Stomach (tissue), 9 donors: ENCODE results near the gene CCDC181. TPM values are rescaled to one million over a fixed set of nuclear protein-coding genes. Genes with fewer than 3 reads are reported as not detected.
"Not testable (repeated sequence)": the region's sequence is repeated elsewhere in the genome, so short reads cannot be mapped to it uniquely, and the experiment has no call there.

ENCODE experiments used
- DNase-seq, 2 donors: peaks; one replicate each; pipeline versions ENCODE4 v3.0.0 to v3.0.0-alpha.2; 2013 to 2019
- H3K27ac ChIP-seq, 5 donors: fragments of 200-600 bp in 4 of 5; sonication (generic) in 4 of 5; one replicate each; pipeline ENCODE4 v1.5.1; 2013 to 2019; ENCODE audit warnings: mild to moderate bottlenecking in 1 of 5, moderate library complexity in 1 of 5
- H3K27me3 ChIP-seq, 3 donors: fragments of 200-600 bp; sonication (generic); one replicate each; pipeline ENCODE4 v1.5.1; 2017 to 2019; ENCODE audit warnings: mixed run types in 1 of 3
- H3K36me3 ChIP-seq, 4 donors: fragments of 200-600 bp; sonication (generic); 1 replicate in 3 of 4; 2 replicates in 1 of 4; pipeline ENCODE4 v1.5.1; 2016 to 2019
- H3K4me1 ChIP-seq, 4 donors: fragments of 200-600 bp; sonication (generic); one replicate each; pipeline ENCODE4 v1.5.1; 2016 to 2019
- H3K4me3 ChIP-seq, 4 donors: fragments of 200-600 bp; sonication (generic) in 3 of 4; one replicate each; pipeline ENCODE4 v1.5.1; 2016 to 2019; ENCODE audit warnings: mild to moderate bottlenecking in 1 of 4
- H3K9me3 ChIP-seq, 4 donors: fragments of 200-600 bp; sonication (generic); one replicate each; pipeline ENCODE4 v1.5.1; 2016 to 2019
- EP300 ChIP-seq: sonication (generic); formaldehyde crosslinking; IDR thresholded peaks from one replicate; pipeline ENCODE4 v1.6.1; 2017; ENCODE audit warnings: antibody characterized with exemption
- POLR2A ChIP-seq, 4 donors: fragments of 450-650 bp; IDR thresholded peaks; one replicate each; pipeline ENCODE4 v1.6.1; 2016; ENCODE audit warnings: antibody characterized with exemption in 4 of 4, control low read depth in 2 of 4, mild to moderate bottlenecking in 1 of 4, moderate library complexity in 1 of 4
- POLR2AphosphoS5 ChIP-seq, 3 donors: sonication (generic); formaldehyde crosslinking; IDR thresholded peaks; one replicate each; pipeline ENCODE4 v1.6.1; 2016; ENCODE audit warnings: antibody characterized with exemption in 3 of 3
- WGBS, 5 donors: extraction: QIAGEN DNeasy Blood & Tissue Kit in 3 of 5; methylation state at CpG; one replicate each; pipeline versions ENCODE4 v1.1.5 to v1.1.7; 2013 to 2018; 5-methylcytosine and 5-hydroxymethylcytosine counted together
- intact Hi-C: fragments of 100-400 bp; cut with DNase I; formaldehyde crosslinking; loops from one replicate; pipeline ENCODE4 v1.15.1; 2023; ENCODE audit warnings: low total_unique reads
- polyA plus RNA-seq, 3 donors: library from polyadenylated mRNA; stranded (reverse); fragments of 200-250 nt; gene quantifications; one replicate each; pipeline ENCODE4 v1.2.3, GENCODE V29; 2013
- total RNA-seq, 5 donors: library from RNA; depleted of rRNA; stranded (reverse); fragments of >200 nt; gene quantifications; one replicate each; pipeline versions ENCODE4 v1.1.0 to v1.2.3, GENCODE V29; 2014 to 2016
- TF ChIP-seq, protein P1 (sequence below), 7 experiments: fragments of 450-650 bp in 4 of 7; fragments of 200-600 bp in 3 of 7; sonication (generic) in 3 of 7; IDR thresholded peaks; one replicate each; pipeline ENCODE4 v1.5.1; 2016 to 2019; ENCODE audit warnings: antibody characterized with exemption in 7 of 7, control low read depth in 2 of 7, mild to moderate bottlenecking in 1 of 7
- donor health status: healthy with polysubstance abuse.
- donor health status: Bipolar disorder and iron deficiency.
- donor health status: healthy.

CCDC181 gene
- total and polyA plus RNA-seq, 8 donors: 0.73 to 4.3 (median 0.95) TPM; not detected in 3

DNA sequence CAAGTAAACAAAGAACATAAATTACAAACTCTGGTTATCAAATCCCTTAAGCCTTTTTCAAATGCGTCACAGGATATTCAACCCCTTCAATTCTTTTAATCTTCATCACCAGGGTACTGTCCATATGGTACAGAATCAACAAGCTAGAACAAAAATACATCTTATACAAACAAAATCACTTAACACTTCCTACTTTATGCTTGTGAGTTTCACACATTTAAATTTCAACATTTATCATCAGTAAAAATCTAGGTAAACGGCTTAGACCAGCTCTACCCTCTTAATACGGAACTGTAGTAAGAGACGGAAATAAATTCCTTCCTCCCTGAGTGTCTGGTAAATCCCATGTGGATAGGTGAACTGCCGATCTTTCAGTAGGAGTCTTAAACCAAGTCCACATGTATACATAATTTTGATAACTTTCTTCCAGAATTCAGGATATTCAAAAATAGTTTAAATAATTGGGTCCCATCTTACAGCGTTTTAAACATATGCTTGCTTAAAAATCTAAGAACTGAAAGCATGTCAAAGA, 1.0 kb downstream of the CCDC181 start:
- peaks cover 0 to 12% (median 7%) of the 10 kb centered on the region in 4 donors for H3K4me1 ChIP-seq
- H3K36me3 ChIP-seq: no peaks in the 10 kb centered on the region
- no peaks in the 10 kb centered on the region for H3K9me3 ChIP-seq
- TF ChIP-seq, protein P1, sequence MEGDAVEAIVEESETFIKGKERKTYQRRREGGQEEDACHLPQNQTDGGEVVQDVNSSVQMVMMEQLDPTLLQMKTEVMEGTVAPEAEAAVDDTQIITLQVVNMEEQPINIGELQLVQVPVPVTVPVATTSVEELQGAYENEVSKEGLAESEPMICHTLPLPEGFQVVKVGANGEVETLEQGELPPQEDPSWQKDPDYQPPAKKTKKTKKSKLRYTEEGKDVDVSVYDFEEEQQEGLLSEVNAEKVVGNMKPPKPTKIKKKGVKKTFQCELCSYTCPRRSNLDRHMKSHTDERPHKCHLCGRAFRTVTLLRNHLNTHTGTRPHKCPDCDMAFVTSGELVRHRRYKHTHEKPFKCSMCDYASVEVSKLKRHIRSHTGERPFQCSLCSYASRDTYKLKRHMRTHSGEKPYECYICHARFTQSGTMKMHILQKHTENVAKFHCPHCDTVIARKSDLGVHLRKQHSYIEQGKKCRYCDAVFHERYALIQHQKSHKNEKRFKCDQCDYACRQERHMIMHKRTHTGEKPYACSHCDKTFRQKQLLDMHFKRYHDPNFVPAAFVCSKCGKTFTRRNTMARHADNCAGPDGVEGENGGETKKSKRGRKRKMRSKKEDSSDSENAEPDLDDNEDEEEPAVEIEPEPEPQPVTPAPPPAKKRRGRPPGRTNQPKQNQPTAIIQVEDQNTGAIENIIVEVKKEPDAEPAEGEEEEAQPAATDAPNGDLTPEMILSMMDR (IDR thresholded peaks at IDR 0.05): no peak
- TF ChIP-seq POLR2A (IDR thresholded peaks at IDR 0.05) (no peak), POLR2AphosphoS5 (IDR thresholded peaks at IDR 0.05) (no peak), EP300 (no peak)
- no peak for DNase-seq
- peaks cover 0 to 8% (median 6%) of the 10 kb centered on the region in 3 donors for H3K27me3 ChIP-seq
- WGBS, 5 donors: 54 to 65% (median 61%) methylated on average over 6 of the region's 6 CpGs
- intact Hi-C loops: no loop called here
- no peak overlapping the region for H3K27ac ChIP-seq
- H3K4me3 ChIP-seq: peak overlapping the region; percentile 42 to 49 (median 45)

- 88 to 94% (median 91%) methylated on average over 5 of the region's 5 CpGs for WGBS, 5 donors
- intact Hi-C loops: no loop called here
- Histone ChIP-seq H3K9me3 (no peaks in the 10 kb centered on the region), H3K27me3 (no peaks in the 10 kb centered on the region), H3K4me1 (no peaks in the 10 kb centered on the region), H3K27ac (no peak overlapping the region), H3K36me3 (no peaks in the 10 kb centered on the region), H3K4me3 (no peak overlapping the region)
- DNase-seq: no peak
- TF ChIP-seq, protein P1 (IDR thresholded peaks at IDR 0.05): no peak
- TF ChIP-seq POLR2AphosphoS5 (IDR thresholded peaks at IDR 0.05): no peak
Measured at GRCh38 chr1:169421309-169421708, 6.0 kb downstream of the CCDC181 start.

DNA sequence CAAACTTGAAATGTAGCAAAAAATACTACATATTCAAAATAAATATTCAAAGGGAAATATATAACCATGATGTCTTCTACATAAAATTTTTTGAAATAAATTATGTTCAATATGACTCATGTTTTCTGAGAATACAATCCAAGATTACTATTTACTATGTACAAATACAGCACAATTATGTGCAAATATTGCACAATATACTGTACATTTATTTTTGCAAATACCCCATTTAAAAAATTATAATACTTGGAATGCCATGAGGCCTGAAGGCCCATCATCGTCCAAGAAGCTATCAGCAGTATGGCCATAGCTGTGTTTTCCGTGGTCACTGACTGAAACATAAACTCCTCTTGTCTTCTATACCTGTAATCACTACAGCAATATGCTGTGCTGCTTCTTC, 12.3 kb downstream of the CCDC181 start:
- no peaks in the 10 kb centered on the region for H3K36me3 ChIP-seq
- DNase-seq: no peak
- no peaks in the 10 kb centered on the region for H3K4me1 ChIP-seq
- 77 to 85% (median 81%) methylated on average over 2 of the region's 2 CpGs for WGBS, 5 donors
- H3K4me3 ChIP-seq: no peak overlapping the region
- no peaks in the 10 kb centered on the region for H3K27me3 ChIP-seq
- H3K9me3 ChIP-seq: peaks cover 0 to 36% (median 25%) of the 10 kb centered on the region in 4 donors
- TF ChIP-seq EP300 (no peak), POLR2AphosphoS5 (IDR thresholded peaks at IDR 0.05) (no peak), POLR2A (IDR thresholded peaks at IDR 0.05) (no peak)
- TF ChIP-seq, protein P1 (IDR thresholded peaks at IDR 0.05): no peak
- no peak overlapping the region for H3K27ac ChIP-seq
- intact Hi-C loops: no loop called here

DNA sequence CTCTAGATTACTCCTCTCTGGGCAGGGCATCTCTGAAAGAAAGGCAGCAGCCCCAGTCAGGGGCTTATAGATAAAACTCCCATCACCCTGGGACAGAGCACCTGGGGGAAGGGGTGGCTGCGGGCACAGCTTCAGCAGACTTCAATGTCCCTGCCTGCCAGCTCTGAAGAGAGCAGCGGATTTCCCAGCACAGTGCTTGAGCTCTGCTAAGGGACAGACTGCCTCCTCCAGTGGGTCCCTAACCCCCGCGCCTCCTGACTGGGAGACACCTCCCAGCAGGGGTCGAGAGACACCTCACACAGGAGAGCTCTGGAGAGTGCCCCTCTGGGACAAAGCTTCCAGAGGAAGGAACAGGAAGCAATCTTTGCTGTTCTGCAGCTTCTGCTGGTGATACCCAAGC, 18.9 kb downstream of the CCDC181 start:
- H3K4me3 ChIP-seq, DNase-seq, H3K4me1 ChIP-seq, H3K36me3 ChIP-seq, H3K27me3 ChIP-seq, H3K27ac ChIP-seq, intact Hi-C loops: not testable (repeated sequence)
- WGBS, 5 donors: 89 to 100% (median 96%) methylated on average over 1 to 5 of the region's 5 CpGs
- peaks cover 0 to 91% (median 63%) of the 10 kb centered on the region in 4 donors for H3K9me3 ChIP-seq

DNA sequence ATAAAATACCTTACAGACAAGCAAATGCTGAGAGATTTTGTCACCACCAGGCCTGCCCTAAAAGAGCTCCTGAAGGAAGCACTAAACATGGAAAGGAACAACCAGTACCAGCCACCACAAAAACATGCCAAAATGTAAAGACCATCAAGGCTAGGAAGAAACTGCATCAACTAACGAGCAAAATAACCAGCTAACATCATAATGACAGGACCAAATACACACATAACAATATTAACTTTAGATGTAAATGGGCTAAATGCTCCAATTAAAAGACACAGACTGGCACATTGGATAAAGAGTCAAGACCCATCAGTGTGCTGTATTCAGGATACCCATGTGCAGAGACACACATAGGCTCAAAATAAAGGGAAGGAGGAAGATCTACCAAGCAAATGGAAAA, 24.7 kb downstream of the CCDC181 start:
- H3K27me3 ChIP-seq, intact Hi-C loops, H3K4me1 ChIP-seq, DNase-seq, H3K27ac ChIP-seq, H3K36me3 ChIP-seq, H3K4me3 ChIP-seq: not testable (repeated sequence)
- peaks cover 0 to 56% (median 30%) of the 10 kb centered on the region in 4 donors for H3K9me3 ChIP-seq
- 89 to 100% (median 94%) methylated on average over 1 of the region's 1 CpG for WGBS, 5 donors
